GM10847 (cell line): Measurements from ENCODE around the gene USP5.

Experiments
- POLR2A ChIP-seq: IDR thresholded peaks from 2 replicates; pipeline ENCODE4 v1.6.1; 2011; ENCODE audit not compliant: insufficient read length; ENCODE audit errors: extremely low read depth

Gene USP5, protein sequence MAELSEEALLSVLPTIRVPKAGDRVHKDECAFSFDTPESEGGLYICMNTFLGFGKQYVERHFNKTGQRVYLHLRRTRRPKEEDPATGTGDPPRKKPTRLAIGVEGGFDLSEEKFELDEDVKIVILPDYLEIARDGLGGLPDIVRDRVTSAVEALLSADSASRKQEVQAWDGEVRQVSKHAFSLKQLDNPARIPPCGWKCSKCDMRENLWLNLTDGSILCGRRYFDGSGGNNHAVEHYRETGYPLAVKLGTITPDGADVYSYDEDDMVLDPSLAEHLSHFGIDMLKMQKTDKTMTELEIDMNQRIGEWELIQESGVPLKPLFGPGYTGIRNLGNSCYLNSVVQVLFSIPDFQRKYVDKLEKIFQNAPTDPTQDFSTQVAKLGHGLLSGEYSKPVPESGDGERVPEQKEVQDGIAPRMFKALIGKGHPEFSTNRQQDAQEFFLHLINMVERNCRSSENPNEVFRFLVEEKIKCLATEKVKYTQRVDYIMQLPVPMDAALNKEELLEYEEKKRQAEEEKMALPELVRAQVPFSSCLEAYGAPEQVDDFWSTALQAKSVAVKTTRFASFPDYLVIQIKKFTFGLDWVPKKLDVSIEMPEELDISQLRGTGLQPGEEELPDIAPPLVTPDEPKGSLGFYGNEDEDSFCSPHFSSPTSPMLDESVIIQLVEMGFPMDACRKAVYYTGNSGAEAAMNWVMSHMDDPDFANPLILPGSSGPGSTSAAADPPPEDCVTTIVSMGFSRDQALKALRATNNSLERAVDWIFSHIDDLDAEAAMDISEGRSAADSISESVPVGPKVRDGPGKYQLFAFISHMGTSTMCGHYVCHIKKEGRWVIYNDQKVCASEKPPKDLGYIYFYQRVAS

GRCh38 chr12:6851921-6852650 lies at the start of gene USP5:
Gene USP5, plus strand, starts transcription at chr12:6852150. Its CDS starts 30 bp downstream, at chr12:6852180.
- TF ChIP-seq POLR2A, result peak; percentile 74

DNA sequence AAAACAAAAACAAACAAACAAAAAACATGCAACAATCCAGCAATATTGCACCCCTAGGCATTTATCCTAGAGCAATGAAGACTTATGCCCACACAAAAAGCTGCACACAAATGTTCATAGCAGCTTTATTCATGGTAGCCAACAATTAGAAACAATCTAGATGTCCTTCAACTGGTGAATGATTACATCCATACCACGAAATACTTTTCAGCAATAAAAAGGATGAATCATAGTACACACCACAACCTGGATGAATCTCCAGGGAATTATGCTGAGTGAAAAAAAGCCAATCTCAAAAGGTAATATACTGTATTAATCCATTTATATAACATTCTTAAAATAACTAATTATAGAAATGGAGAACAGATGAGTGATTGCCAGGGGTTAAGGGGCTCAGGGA lies 44.8 kb upstream of the USP5 start:
- TF ChIP-seq POLR2A, result no peak

DNA sequence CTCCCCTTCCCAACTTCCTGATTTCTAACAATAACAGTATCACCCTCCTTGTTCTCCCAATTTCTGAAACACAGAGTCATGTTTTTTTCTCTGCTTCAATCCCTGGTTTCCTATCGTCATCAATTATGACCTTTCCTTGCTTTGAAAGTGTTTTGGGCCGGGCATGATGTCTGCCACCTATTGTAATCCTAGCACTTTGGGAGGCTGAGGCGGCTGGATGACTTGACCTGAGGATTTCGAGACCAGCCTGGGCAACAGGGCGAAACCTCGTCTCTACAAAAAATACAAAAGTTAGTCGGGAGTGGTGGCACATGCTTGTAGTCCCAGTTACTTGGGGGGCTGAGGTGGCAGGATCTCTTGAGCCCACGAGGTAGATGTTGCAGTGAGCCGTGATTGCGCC lies 42.9 kb upstream of the USP5 start:
- TF ChIP-seq POLR2A, result no peak

- no peak for TF ChIP-seq POLR2A
These were observed 41.2 kb upstream of the USP5 start for GRCh38 chr12:6810758-6811157.

DNA sequence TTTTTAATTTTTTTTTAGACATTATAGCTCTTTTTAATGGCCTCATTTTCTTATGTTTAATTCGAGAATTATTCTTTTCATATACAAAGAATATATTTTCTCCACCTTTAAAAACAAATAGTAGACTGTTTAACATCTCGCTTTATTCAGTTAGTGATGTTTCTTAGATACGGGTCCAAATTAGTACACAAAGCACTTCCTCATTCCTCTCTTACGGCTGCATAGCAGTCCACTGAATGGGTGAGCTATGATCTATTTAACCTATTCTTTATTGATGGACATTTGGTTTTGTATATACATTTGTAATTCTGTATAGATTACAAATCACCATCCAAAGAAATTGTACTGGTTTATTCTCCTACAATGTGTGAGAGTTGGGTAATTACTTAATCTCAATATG lies 38.6 kb upstream of the USP5 start:
- no peak for TF ChIP-seq POLR2A

GRCh38 chr12:6816598-6816997 lies 35.4 kb upstream of the USP5 start:
- no peak for TF ChIP-seq POLR2A

DNA sequence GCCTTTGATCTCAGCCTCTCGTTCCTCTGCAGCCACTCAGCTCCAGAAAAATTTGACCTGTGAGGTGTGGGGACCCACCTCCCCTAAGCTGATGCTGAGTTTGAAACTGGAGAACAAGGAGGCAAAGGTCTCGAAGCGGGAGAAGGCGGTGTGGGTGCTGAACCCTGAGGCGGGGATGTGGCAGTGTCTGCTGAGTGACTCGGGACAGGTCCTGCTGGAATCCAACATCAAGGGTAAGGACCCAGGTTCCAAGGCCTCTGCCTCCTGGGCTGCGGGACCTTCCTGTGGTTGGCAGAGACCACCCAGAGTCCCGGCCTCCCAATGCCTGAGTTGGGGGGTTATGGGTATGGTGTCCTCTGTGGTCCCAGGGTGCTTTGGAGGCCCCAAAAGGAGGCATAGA lies 34.9 kb upstream of the USP5 start:
- no peak for TF ChIP-seq POLR2A

DNA sequence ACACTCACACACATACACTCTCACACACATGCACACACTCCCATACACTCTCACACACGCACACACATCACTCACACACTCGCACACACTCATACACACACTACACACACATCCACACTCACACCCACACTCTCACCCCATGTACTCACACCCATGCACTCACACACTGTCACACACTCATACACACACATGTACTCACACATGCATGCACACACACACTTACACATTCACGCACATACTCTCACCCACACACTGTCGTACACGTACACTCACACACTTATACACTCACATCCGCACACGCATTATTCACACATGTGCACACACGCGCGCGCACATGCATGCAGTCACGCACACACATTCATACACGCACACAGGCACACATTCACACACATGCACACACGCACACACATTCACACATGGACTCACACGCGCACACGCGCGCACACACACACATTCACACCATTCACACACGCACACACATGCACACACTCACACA lies 34.2 kb upstream of the USP5 start:
- no peak for TF ChIP-seq POLR2A

- no peak for TF ChIP-seq POLR2A
These were observed 33.7 kb upstream of the USP5 start for GRCh38 chr12:6818222-6818621.

- TF ChIP-seq POLR2A, result no peak
These were observed 33.3 kb upstream of the USP5 start for GRCh38 chr12:6818645-6819044.

- TF ChIP-seq POLR2A, result no peak
These were observed 32.6 kb upstream of the USP5 start for GRCh38 chr12:6819106-6820030.

GRCh38 chr12:6820166-6820565 lies 31.8 kb upstream of the USP5 start:
- TF ChIP-seq POLR2A, result no peak

DNA sequence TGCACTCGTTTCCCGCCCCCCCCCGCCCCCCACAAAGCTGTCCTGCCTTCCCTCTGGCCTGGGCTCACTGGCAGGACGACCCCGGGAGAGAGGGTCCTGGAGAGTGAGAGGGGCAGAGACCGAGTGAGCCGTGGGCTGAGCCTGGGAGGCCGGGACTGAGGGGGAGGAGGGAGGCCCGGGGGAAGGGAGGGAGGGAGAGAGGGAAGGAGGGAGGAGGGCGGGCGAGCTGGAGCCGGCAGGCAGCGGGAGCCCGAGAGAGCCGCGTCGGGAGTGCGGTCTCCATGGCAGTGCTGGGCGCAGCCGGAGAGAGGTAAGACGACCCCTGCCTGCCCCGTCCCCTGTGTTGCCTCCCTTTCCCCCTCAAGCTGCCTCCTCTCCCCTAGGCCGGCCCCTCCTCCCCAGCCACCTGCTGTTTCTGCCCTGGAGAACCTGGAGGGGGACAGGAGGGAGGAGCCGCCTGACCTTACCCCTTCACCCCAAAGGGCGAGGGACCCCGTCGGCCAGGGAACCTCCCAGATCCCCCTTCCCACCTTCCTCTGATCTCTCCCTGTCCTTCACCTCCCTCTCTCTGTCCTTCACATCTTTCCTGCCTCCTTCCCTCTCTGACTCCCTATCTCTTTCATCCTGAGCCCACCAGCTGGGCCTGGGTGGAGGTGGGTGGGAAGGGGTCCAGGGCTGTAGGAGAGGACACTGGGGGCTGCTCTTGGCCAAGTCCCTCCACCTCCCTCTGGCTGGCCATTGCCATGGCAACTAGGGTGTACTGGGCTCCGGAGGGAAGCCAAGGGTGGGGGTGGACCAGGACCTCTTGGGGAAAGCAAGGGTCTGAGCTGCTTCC lies 30.1 kb upstream of the USP5 start, which contains the start of gene GPR162:
GPR162 (plus strand) TSS at position 231 of the 835 bp plus-strand sequence. CDS start 2,078 bp downstream, outside the sequence.
- TF ChIP-seq POLR2A, result no peak
